ENCODE data around the gene SPOUT1. TPM values are rescaled to one million over a fixed set of nuclear protein-coding genes. Genes with fewer than 3 reads are reported as not detected.

The SPOUT1 gene
- total and polyA plus RNA-seq, 2 of the 13 experiments (the other 11 are each of a cell fraction or from before 2014, with no cell fraction given) = 39.0 to 45.8 TPM

- Histone ChIP-seq H2AFZ (ENCODE audit: low read length) (no peak overlapping the region), H3K27ac (ENCODE audit: extremely low read length, insufficient read depth, low read length) (no peak overlapping the region), H3K9ac (ENCODE audit: insufficient read depth, low read depth, low read length) (no peak overlapping the region), H3K27me3 (ENCODE audit: control insufficient read depth in 1 of 2, insufficient read depth in 2 of 2, low read length in 2 of 2) (no peaks in the 10 kb centered on the region; a peak in 1 of 5 replicates), H3K79me2 (ENCODE audit: insufficient read depth, low read length) (peaks cover 14% of the 10 kb centered on the region), H3K9me3 (ENCODE audit: low read length) (no peaks in the 10 kb centered on the region), H4K20me1 (ENCODE audit: insufficient read depth, low read length) (no peaks in the 10 kb centered on the region), H3K4me2 (ENCODE audit: low read depth, low read length) (no peak overlapping the region), H3K4me3 (replicated peaks in 1 of 3; ENCODE audit: insufficient read depth in 1 of 3, low read depth in 2 of 3, low read length in 3 of 3) (no peak overlapping the region), H3K36me3 (replicated peaks in 1 of 2; ENCODE audit: control insufficient read depth in 1 of 2, insufficient read depth in 2 of 2, low read length in 2 of 2) (no peaks in the 10 kb centered on the region), H3K4me1 (ENCODE audit: insufficient read depth, low read length) (peaks cover 16% of the 10 kb centered on the region)
- ChIA-PET POLR2A (no interaction called here), CTCF (ENCODE audit: low intra/inter-chr PET ratio, low total read pairs) (no interaction called here)
- no TSS peak for BruUV-seq (replicated peaks)
- TF ChIP-seq SIN3B (IDR thresholded peaks at IDR 0.05; ENCODE audit: low read length) (no peak), ZFP82 (CRISPR knock-in tag; IDR thresholded peaks at IDR 0.05; ENCODE audit: borderline replicate concordance) (no peak), SKIL (CRISPR knock-in tag; IDR thresholded peaks at IDR 0.05; ENCODE audit: borderline replicate concordance) (no peak), SRSF4 (IDR thresholded peaks at IDR 0.05; ENCODE audit: low read depth, low read length, poor library complexity, severe bottlenecking) (no peak), SIN3A (IDR thresholded peaks at IDR 0.05; ENCODE audit: borderline replicate concordance, low read depth, low read length) (no peak), ZNF780A (CRISPR knock-in tag; IDR thresholded peaks at IDR 0.05) (no peak), ZBTB7A (CRISPR knock-in tag; IDR thresholded peaks at IDR 0.05) (no peak), ZNF572 (CRISPR knock-in tag; IDR thresholded peaks at IDR 0.05) (no peak), ZNF446 (CRISPR knock-in tag; IDR thresholded peaks at IDR 0.05) (no peak), SETDB1 (CRISPR knock-in tag; IDR thresholded peaks at IDR 0.05; ENCODE audit: borderline replicate concordance) (no peak), KDM5A (IDR thresholded peaks at IDR 0.05; ENCODE audit: borderline replicate concordance, low read length) (no peak), DPF2 (CRISPR knock-in tag; IDR thresholded peaks at IDR 0.05; ENCODE audit: borderline replicate concordance, low read depth) (no peak), HHEX (CRISPR knock-in tag; IDR thresholded peaks at IDR 0.05) (no peak), ZNF546 (CRISPR knock-in tag; conservative IDR thresholded peaks at IDR 0.05) (no peak)
- TF ChIP-seq, protein P1, sequence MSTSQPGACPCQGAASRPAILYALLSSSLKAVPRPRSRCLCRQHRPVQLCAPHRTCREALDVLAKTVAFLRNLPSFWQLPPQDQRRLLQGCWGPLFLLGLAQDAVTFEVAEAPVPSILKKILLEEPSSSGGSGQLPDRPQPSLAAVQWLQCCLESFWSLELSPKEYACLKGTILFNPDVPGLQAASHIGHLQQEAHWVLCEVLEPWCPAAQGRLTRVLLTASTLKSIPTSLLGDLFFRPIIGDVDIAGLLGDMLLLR (CRISPR knock-in tag; IDR thresholded peaks at IDR 0.05) = no peak
- TF ChIP-seq, protein P2, sequence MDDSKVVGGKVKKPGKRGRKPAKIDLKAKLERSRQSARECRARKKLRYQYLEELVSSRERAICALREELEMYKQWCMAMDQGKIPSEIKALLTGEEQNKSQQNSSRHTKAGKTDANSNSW (CRISPR knock-in tag; IDR thresholded peaks at IDR 0.05; ENCODE audit: borderline replicate concordance) = no peak
- no peak for DNase-seq (ENCODE audit: low spot score)
- no peak for ATAC-seq
- FAIRE-seq = no peak
- intact Hi-C loops (cut with micrococcal nuclease; ENCODE audit: unreplicated experiment) = no loop called here
- in situ Hi-C loops (cut with HindIII; ENCODE audit: extremely low pct_ligation_motif_present, low pct_unique_long_range_greater_than_20kb) = no loop called here
- 88% methylated on average over 1 of the region's 1 CpG for whole genome bisulfite sequencing (ENCODE audit: low lambda C conversion rate)
Measured at GRCh38 chr9:128774804-128775203, 54.8 kb downstream of the SPOUT1 start.
